HL-60/S4 (cell line): ENCODE data around the gene DNMT3L.
"Not testable (repeated sequence)": the region's sequence is repeated elsewhere in the genome, so short reads cannot be mapped to it uniquely, and the experiment has no call there.

Experiments used
- in situ Hi-C: fragments of 300-500 bp; cut with MboI; formaldehyde crosslinking; loops from 2 replicates; pipeline ENCODE4 v1.14.3; 2022; ENCODE audit warnings: low sequenced_read_pairs

DNMT3L gene

GRCh38 chr21:44295163-44295573 lies 33.5 kb upstream of the DNMT3L start:
- in situ Hi-C loops = no loop called here

- in situ Hi-C loops = no loop called here
Observed at GRCh38 chr21:44294391-44295162, 32.9 kb upstream of the DNMT3L start.

- in situ Hi-C loops = no loop called here
Observed at GRCh38 chr21:44293551-44294231, 32.0 kb upstream of the DNMT3L start.

GRCh38 chr21:44292812-44293195 lies 31.1 kb upstream of the DNMT3L start:
- in situ Hi-C loops = no loop called here

GRCh38 chr21:44291936-44292811 lies 30.5 kb upstream of the DNMT3L start:
- in situ Hi-C loops = no loop called here

GRCh38 chr21:44291078-44291935 lies 29.6 kb upstream of the DNMT3L start:
- in situ Hi-C loops = no loop called here

- in situ Hi-C loops = no loop called here
Observed at GRCh38 chr21:44290327-44291077, 28.8 kb upstream of the DNMT3L start.

GRCh38 chr21:44289381-44290010 lies 27.8 kb upstream of the DNMT3L start:
- in situ Hi-C loops = no loop called here

- in situ Hi-C loops = no loop called here
Observed at GRCh38 chr21:44288251-44289110, 26.8 kb upstream of the DNMT3L start.

- in situ Hi-C loops = no loop called here
Observed at GRCh38 chr21:44286716-44287632, 25.3 kb upstream of the DNMT3L start.

- in situ Hi-C loops = no loop called here
Observed at GRCh38 chr21:44286086-44286715, 24.5 kb upstream of the DNMT3L start.

GRCh38 chr21:44285138-44285992 lies 23.7 kb upstream of the DNMT3L start, which contains the start of gene AIRE:
TSS of gene AIRE (plus strand) at chr21:44285876. CDS start at chr21:44286007, 131 bp downstream.
- in situ Hi-C loops = no loop called here

GRCh38 chr21:44283948-44284347 lies 22.3 kb upstream of the DNMT3L start:
- in situ Hi-C loops = no loop called here

- in situ Hi-C loops = not testable (repeated sequence)
Observed at GRCh38 chr21:44283211-44283785, 21.6 kb upstream of the DNMT3L start.

- in situ Hi-C loops = no loop called here
Observed at GRCh38 chr21:44282370-44282769, 20.7 kb upstream of the DNMT3L start.
